Mesothelial cell of epicardium (in vitro differentiated cells): ENCODE data around the gene LRRN4. TPM values are rescaled to one million over a fixed set of nuclear protein-coding genes. Genes with fewer than 3 reads are reported as not detected.

Experiments
- DNase-seq, 2 experiments: peaks; one replicate each; pipeline ENCODE4 v3.0.0; 2021; ENCODE audit warnings: low spot score in 2 of 2; ENCODE audit not compliant: unreplicated experiment in 2 of 2
- H3K27ac Mint-ChIP-seq: 2 replicates; pipeline ENCODE4 v1.8.0; 2021; ENCODE audit warnings: mixed read lengths
- H3K27me3 Mint-ChIP-seq: 2 replicates; pipeline ENCODE4 v1.8.0; 2021; ENCODE audit warnings: low read depth, mixed read lengths
- H3K36me3 Mint-ChIP-seq: 2 replicates; pipeline ENCODE4 v1.8.0; 2021; ENCODE audit warnings: mixed read lengths
- H3K4me1 Mint-ChIP-seq: 2 replicates; pipeline ENCODE4 v1.8.0; 2021; ENCODE audit warnings: mixed read lengths
- H3K4me3 Mint-ChIP-seq: 2 replicates; pipeline ENCODE4 v1.8.0; 2021; ENCODE audit warnings: mild to moderate bottlenecking, moderate library complexity, mixed read lengths
- H3K9me3 Mint-ChIP-seq: 2 replicates; pipeline ENCODE4 v1.8.0; 2021; ENCODE audit warnings: mixed read lengths
- CTCF ChIP-seq: fragments of 200-600 bp; sonication (generic); IDR thresholded peaks from one replicate; pipeline ENCODE4 v1.5.0; 2021; ENCODE audit warnings: antibody characterized with exemption; ENCODE audit not compliant: unreplicated experiment
- total RNA-seq: library from RNA; stranded (reverse); gene quantifications from 3 replicates; pipeline ENCODE4 v1.2.1, GENCODE V29; 2021

LRRN4 gene
- total RNA-seq, 1 donor from 2014 or later: 78.8 TPM

GRCh38 chr20:6060213-6060612 lies 6.4 kb upstream of the LRRN4 start:
- no peak for TF ChIP-seq CTCF
- Mint-ChIP-seq H3K27ac (peak overlapping the region; percentile 96), H3K36me3 (no peaks in the 10 kb centered on the region), H3K27me3 (no peaks in the 10 kb centered on the region), H3K9me3 (peaks cover 3% of the 10 kb centered on the region), H3K4me1 (peaks cover 44% of the 10 kb centered on the region), H3K4me3 (no peak overlapping the region)
- no peak for DNase-seq

GRCh38 chr20:6058684-6059295 lies 4.9 kb upstream of the LRRN4 start:
- TF ChIP-seq CTCF: no peak
- H3K27me3 Mint-ChIP-seq: no peaks in the 10 kb centered on the region
- no peaks in the 10 kb centered on the region for H3K36me3 Mint-ChIP-seq
- H3K9me3 Mint-ChIP-seq: peaks cover 3% of the 10 kb centered on the region
- H3K4me3 Mint-ChIP-seq: peak overlapping the region; percentile 1
- peaks cover 58% of the 10 kb centered on the region for H3K4me1 Mint-ChIP-seq
- DNase-seq: peak in 1 of 2 experiments; percentile 55
- peak overlapping the region; percentile 96 for H3K27ac Mint-ChIP-seq

GRCh38 chr20:6057691-6058090 lies 3.8 kb upstream of the LRRN4 start:
- Mint-ChIP-seq H3K27ac (peak overlapping the region; percentile 96), H3K9me3 (peaks cover 3% of the 10 kb centered on the region), H3K4me1 (peaks cover 67% of the 10 kb centered on the region), H3K36me3 (no peaks in the 10 kb centered on the region), H3K27me3 (peaks cover 5% of the 10 kb centered on the region), H3K4me3 (no peak overlapping the region)
- no peak for DNase-seq
- no peak for TF ChIP-seq CTCF

- Mint-ChIP-seq H3K4me3 (no peak overlapping the region), H3K4me1 (peaks cover 65% of the 10 kb centered on the region), H3K36me3 (no peaks in the 10 kb centered on the region), H3K27me3 (peaks cover 5% of the 10 kb centered on the region), H3K27ac (peak overlapping the region; percentile 96), H3K9me3 (peaks cover 3% of the 10 kb centered on the region)
- TF ChIP-seq CTCF: no peak
- no peak for DNase-seq
These were observed 3.3 kb upstream of the LRRN4 start for GRCh38 chr20:6057139-6057538.

- H3K4me1 Mint-ChIP-seq: peaks cover 73% of the 10 kb centered on the region
- DNase-seq: no peak
- peaks cover 5% of the 10 kb centered on the region for H3K27me3 Mint-ChIP-seq
- no peak overlapping the region for H3K4me3 Mint-ChIP-seq
- H3K27ac Mint-ChIP-seq: peak overlapping the region; percentile 100
- no peak for TF ChIP-seq CTCF
- peaks cover 2% of the 10 kb centered on the region for H3K9me3 Mint-ChIP-seq
- no peaks in the 10 kb centered on the region for H3K36me3 Mint-ChIP-seq
These were observed 2.2 kb upstream of the LRRN4 start for GRCh38 chr20:6055981-6056569.
